ENCODE measurements around the gene TSPAN17.

Gene TSPAN17

DNA sequence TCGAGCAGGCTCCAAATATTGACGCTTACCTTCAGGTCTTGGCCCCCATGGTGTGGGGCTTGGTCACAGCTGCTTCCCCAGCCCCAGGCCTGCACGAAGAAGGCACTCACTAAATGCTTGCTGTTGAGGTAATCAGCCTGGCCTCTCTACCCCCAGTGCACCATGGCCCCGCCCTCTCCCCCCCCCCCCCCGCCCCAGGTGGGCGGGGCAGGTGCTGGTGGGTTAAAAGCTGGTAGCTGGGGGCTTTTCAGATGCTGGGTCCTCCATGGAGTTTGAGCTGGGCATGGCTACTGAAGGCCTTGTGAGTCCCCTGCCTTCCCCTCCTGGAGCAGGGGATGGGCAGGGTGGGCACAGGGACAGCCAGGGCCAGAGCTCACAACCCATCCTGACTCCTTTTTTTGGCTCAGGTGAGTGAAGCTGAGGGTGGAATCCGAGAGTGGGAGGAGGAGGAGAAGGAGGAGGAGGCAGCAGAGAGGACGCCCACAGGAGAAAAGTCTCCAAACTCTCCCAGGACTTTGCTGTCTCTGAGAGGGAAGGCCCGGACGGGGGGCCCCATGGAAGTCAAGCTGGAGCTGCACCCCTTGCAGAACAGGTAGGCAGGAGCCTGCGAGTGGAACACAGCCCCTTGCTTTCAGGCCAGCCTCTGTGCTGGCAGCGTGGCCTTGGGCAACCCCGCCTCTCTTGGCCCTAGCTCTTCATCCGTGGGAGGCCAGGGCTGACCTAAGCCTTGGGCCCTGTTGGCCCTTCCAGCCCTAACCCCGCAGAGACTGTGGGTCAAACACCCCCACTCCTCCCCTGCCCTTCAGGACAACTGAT, 4.4 kb upstream of the TSPAN17 start:
- peak in 3 of 4 experiments; percentile 16 to 42 (median 34) for DNase-seq

DNA sequence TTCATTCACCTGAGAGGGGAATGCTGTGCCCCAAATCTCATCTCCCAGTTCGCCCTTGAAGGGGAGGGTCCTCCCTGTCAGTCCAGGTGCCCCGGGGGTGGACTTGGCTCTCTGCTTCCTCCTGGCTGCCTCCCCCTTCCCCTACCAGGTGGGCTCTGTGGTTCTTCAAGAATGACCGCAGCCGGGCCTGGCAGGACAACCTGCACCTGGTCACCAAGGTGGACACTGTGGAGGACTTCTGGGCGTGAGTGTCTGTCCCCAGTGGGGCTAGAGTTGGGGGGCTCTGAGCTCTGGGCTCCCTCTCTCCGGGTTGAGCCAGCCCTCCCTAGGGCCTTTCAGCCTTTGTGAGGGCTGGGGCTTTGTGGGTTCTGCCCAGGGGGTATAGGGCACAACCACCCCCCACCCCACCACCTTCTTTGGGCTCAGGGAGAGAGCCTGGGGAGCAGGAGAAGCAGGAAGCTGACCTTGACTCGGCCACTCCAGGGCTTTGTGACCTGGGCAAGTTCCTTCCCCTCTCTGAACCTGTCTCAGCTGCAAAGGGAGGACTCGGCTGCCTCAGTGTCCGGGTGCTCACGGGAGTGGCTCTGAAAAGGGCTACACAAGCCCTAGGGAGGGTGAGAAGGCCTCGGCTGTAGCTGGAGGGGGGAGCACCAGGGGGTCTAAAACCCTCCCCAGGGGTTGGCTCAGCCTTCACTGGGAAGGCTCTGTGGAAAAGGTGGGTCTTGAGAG, 3.6 kb upstream of the TSPAN17 start:
- no peak for DNase-seq

GRCh38 chr5:176644294-176644693, 3.0 kb upstream of the TSPAN17 start:
- DNase-seq = no peak

- no peak for DNase-seq
Measured at GRCh38 chr5:176644878-176645670, 2.2 kb upstream of the TSPAN17 start.

- no peak for DNase-seq
Measured at GRCh38 chr5:176646049-176646706, 1.1 kb upstream of the TSPAN17 start.

DNA sequence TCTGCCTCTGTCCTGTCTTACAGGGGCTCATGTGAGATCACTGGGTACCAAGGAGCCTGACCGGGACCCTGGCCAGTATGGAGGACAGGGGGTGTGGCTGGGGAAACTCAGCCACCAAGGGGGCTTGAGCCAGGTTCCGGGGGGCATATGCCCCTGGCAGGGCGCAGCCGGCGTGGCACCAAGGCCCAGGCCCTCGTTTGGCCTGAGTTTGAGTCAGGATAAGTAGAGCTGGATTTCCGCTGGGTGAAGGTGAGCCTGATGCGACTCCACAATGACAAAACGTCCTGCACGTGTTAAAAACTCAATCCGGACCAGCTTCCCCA, 616 bp upstream of the TSPAN17 start:
- no peak for DNase-seq

GRCh38 chr5:176647843-176648473, 674 bp downstream of the TSPAN17 start:
- peak in 1 of 4 experiments; percentile 25 for DNase-seq

GRCh38 chr5:176648474-176649194, 1.4 kb downstream of the TSPAN17 start:
- peak; percentile 25 to 67 (median 55) for DNase-seq

- DNase-seq = no peak
Measured at GRCh38 chr5:176650354-176650884, 3.1 kb downstream of the TSPAN17 start.

DNA sequence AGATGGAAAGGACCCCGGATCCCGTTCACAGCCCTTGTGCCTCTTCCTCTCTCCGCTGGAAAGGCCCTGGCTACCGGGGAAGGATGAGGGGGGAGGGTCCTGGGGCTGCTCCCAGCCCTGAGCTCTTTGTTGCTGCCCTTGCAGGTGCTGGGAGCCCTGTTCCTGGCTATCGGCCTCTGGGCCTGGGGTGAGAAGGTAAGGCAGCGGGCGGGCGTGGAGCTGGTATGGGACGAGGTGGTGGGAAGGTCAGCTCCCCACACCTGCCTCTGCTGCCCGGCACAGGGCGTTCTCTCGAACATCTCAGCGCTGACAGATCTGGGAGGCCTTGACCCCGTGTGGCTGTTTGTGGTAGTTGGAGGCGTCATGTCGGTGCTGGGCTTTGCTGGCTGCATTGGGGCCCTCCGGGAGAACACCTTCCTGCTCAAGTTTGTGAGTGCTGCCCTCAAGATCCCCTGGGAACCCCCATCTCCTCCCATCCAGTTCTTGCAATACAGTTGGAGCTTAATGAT, 4.2 kb downstream of the TSPAN17 start:
- DNase-seq = no peak

DNA sequence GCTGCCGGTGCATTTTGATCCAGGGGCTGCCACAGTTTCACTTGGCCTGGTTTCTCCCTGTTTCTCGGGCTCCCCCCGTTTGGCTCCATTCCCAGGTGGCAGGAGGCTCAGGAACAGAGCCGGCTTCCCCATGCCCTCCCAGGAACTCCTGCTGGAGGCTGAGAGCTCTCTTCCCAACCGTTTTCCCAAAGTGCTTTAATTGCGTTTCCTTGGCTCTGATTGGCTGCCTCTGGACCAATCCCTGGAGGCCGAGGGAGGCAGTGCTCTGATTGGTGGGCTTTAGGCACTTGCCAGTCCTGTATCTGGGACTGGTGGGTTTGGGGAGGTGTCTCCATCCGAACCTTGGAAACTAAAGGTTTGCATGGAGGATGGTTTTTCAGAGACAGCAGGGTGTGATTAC, 4.9 kb downstream of the TSPAN17 start:
- no peak for DNase-seq

- peak; percentile 53 to 78 (median 74) for DNase-seq
Measured at GRCh38 chr5:176653401-176654385, 6.4 kb downstream of the TSPAN17 start.

GRCh38 chr5:176654856-176655255, 7.6 kb downstream of the TSPAN17 start:
- no peak for DNase-seq

DNA sequence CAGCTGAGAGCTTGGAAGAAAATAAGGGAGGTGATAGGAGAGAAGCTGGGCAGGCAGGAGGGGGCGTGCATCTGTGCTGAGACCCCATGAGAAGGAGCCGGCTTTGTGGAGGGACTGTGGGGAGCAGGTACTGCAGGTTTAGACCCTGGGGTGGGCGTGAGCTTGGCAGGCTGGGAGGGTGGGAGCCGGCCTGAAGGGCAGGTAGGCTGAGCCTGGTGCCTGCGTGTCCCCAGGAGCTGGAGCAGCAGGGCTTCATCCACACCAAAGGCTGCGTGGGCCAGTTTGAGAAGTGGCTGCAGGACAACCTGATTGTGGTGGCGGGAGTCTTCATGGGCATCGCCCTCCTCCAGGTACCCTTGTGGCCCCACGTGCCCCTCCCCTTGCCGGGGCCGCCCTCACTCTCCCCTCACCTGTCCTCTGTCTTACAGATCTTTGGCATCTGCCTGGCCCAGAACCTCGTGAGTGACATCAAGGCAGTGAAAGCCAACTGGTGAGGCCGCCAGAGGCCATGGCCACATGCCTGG, 9.2 kb downstream of the TSPAN17 start:
- no peak for DNase-seq

GRCh38 chr5:176658007-176658599, 10.8 kb downstream of the TSPAN17 start:
- DNase-seq = peak; percentile 75 to 85 (median 78)

- DNase-seq = peak; percentile 18 to 59 (median 44)
Measured at GRCh38 chr5:176658817-176659511, 11.7 kb downstream of the TSPAN17 start.

- peak in 1 of 4 experiments; percentile 6 for DNase-seq
Measured at GRCh38 chr5:176659512-176659839, 12.2 kb downstream of the TSPAN17 start.

DNA sequence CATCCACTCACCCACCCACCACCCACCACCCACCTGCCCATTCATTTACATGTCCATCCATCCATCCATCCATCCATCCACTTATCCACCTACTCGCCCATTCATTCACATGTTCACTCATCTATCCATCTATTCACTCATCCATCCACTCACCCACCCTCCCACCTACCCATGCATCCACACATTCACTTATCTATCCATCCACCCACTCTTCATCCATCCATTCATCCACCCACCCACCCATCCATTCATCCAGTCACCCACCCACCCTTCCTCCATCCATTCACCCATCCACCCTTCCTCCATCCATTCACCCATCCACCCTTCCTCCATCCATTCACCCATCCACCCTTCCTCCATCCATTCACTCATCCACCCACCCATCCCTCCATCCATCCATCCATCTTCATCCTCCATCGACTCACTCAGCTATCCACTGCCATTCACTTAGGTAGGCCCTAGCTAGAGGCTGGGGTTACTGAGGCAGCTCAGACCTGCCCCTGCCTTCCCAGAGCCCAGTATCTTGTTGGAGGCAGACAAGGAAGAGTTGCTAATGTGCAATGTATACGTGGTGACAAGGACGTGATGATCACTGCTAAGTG, 12.7 kb downstream of the TSPAN17 start:
- no peak for DNase-seq
